ENCODE results near the gene BRD7.

DNA sequence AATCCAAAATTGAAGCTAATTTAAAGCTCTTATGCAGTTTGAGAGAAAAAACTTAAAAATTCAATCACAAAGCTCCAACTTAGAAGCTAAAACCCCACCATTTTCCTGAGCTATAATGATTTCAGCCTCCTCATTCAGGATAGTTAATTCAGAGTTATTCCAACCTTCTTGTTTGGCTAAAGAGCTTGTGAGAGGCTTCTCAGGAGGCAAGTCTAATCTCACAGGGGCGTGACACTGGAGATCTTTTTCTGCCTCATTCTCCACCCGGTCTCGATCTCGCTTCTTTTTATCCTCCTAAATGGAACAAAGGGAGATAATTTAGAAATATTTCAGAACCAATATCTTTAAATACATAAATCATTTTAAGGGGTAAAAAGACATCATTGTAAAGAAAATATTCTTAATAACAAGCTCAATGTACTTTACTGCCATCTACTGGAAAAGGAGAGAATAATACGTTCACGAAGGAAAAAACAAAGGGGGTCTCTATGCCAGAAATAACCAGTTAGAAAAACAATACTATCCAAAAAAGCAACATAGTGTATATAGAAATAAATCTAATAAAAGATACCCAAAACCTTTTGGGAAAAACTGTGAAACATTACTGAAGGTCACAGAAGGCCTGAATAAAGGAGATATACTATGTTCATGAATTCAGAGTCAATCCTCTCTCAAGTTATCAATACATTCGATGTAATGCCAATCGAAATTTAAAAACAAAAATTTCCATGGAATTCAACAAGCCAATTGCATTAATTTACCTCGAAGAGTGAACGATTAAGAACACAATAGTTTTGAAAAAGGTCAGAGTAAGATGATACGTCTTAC is 13.9 kb downstream of the BRD7 start:
- TF ChIP-seq CTCF (conservative IDR thresholded peaks at IDR 0.05; ENCODE audit: low read depth, low read length) (peak; percentile 60), BHLHE40 (IDR thresholded peaks at IDR 0.05; ENCODE audit: low read depth, low read length) (no peak), POLR2A (IDR thresholded peaks at IDR 0.05; ENCODE audit: low read depth, low read length) (no peak), RFX5 (IDR thresholded peaks at IDR 0.05; ENCODE audit: low read depth, low read length) (no peak), CEBPB (IDR thresholded peaks at IDR 0.05; ENCODE audit: low read depth, low read length) (no peak), MAFK (IDR thresholded peaks at IDR 0.05; ENCODE audit: low read depth, low read length) (no peak), MAZ (IDR thresholded peaks at IDR 0.05; ENCODE audit: borderline replicate concordance, low read depth, low read length) (no peak), RAD21 (IDR thresholded peaks at IDR 0.05; ENCODE audit: low read length) (peak; percentile 50), ELK1 (IDR thresholded peaks at IDR 0.05; ENCODE audit: borderline replicate concordance, low read depth, low read length) (no peak), MXI1 (IDR thresholded peaks at IDR 0.05; ENCODE audit: borderline replicate concordance, low read depth, low read length) (no peak), NFE2L2 (IDR thresholded peaks at IDR 0.05; ENCODE audit: low read depth, low read length) (no peak), CHD1 (IDR thresholded peaks at IDR 0.05; ENCODE audit: low read depth, low read length) (no peak), RCOR1 (IDR thresholded peaks at IDR 0.05; ENCODE audit: insufficient replicate concordance, low read length) (no peak)

All from IMR-90 (cell line).